Fibroblast of lung (primary cell): ENCODE results near the gene LAMA5.

Source experiments
- CTCF ChIP-seq, 2 donors: IDR thresholded peaks in 1 of 2; conservative IDR thresholded peaks in 1 of 2; 1 replicate in 1 of 2; 2 replicates in 1 of 2; pipeline ENCODE4 v1.5.1; 2011 to 2012; ENCODE audit warnings: low read length in 2 of 2, control low read depth in 1 of 2, inconsistent platforms in 1 of 2, low read depth in 1 of 2, mild to moderate bottlenecking in 1 of 2
- EZH2 ChIP-seq: IDR thresholded peaks from 2 replicates; pipeline ENCODE4 v1.5.1; 2012; ENCODE audit warnings: low read length, control low read depth, mild to moderate bottlenecking; ENCODE audit errors: missing control alignments

- TF ChIP-seq CTCF (conservative IDR thresholded peaks at IDR 0.05 in 1 of 2, IDR thresholded peaks at IDR 0.05 in 1 of 2; ENCODE audit: low read depth in 1 of 2, low read length in 2 of 2) (no peak), EZH2 (no peak)
Observed at GRCh38 chr20:62293946-62294345, 73.2 kb downstream of the LAMA5 start.
